Keratinocyte (primary cell): ENCODE results near the gene SLC5A8. TPM values are rescaled to one million over a fixed set of nuclear protein-coding genes. Genes with fewer than 3 reads are reported as not detected.
A peak's percentile ranks its signal among the peaks of the same experiment; 100 is the strongest.

Experiments
- DNase-seq: peaks from one replicate; pipeline ENCODE4 v3.0.0-alpha.2; 2011; ENCODE audit warnings: low read depth, missing footprints, low spot score
- FAIRE-seq: peaks from 2 replicates; lab custom pipeline; 2011; peaks lifted over from hg19 to GRCh38; lab: Jason Lieb, UNC
- H2AFZ ChIP-seq: 2 replicates; pipeline ENCODE4 v1.6.0; 2012; ENCODE audit warnings: low read length, control low read depth, inconsistent platforms; ENCODE audit not compliant: control insufficient read depth
- H3K27ac ChIP-seq: 2 replicates; pipeline ENCODE4 v1.5.1; 2011; ENCODE audit warnings: low read length; ENCODE audit not compliant: control insufficient read depth, insufficient read depth
- H3K27me3 ChIP-seq: 3 replicates; pipeline ENCODE4 v1.6.0; 2011; ENCODE audit warnings: low read length; ENCODE audit not compliant: control insufficient read depth, insufficient read depth; ENCODE audit errors: extremely low read depth
- H3K36me3 ChIP-seq, 2 experiments: 2 replicates in 1 of 2; 3 replicates in 1 of 2; pipeline ENCODE4 v1.5.1; 2011; ENCODE audit warnings: low read length in 2 of 2, mild to moderate bottlenecking in 1 of 2; ENCODE audit not compliant: control insufficient read depth in 2 of 2, insufficient read depth in 2 of 2; ENCODE audit errors: extremely low read depth in 1 of 2
- H3K4me1 ChIP-seq: 3 replicates; pipeline ENCODE4 v1.5.1; 2011; ENCODE audit warnings: low read length; ENCODE audit not compliant: control insufficient read depth, insufficient read depth; ENCODE audit errors: extremely low read depth
- H3K4me2 ChIP-seq: 3 replicates; pipeline ENCODE4 v1.6.0; 2011; ENCODE audit warnings: low read depth, low read length; ENCODE audit not compliant: control insufficient read depth, insufficient read depth; ENCODE audit errors: extremely low read depth
- H3K4me3 ChIP-seq, 3 experiments: fragments of 200-600 bp in 1 of 3; sonication (generic) in 1 of 3; 2 replicates in 2 of 3; 3 replicates in 1 of 3; pipeline ENCODE4 v1.5.1; 2011 to 2016; ENCODE audit warnings: low read length in 3 of 3, mild to moderate bottlenecking in 3 of 3, control low read depth in 2 of 3, inconsistent platforms in 1 of 3, low read depth in 1 of 3, mixed read lengths in 1 of 3, mixed run types in 1 of 3, moderate library complexity in 1 of 3; ENCODE audit not compliant: control insufficient read depth in 2 of 3, insufficient read depth in 2 of 3; ENCODE audit errors: extremely low read depth in 1 of 3
- H3K79me2 ChIP-seq: 2 replicates; pipeline ENCODE4 v1.6.0; 2012; ENCODE audit warnings: low read length; ENCODE audit not compliant: control insufficient read depth, insufficient read depth
- H3K9ac ChIP-seq: 3 replicates; pipeline ENCODE4 v1.6.0; 2011; ENCODE audit warnings: low read length; ENCODE audit not compliant: control insufficient read depth, insufficient read depth; ENCODE audit errors: extremely low read depth
- H3K9me1 ChIP-seq: 3 replicates; pipeline ENCODE4 v1.6.0; 2011; ENCODE audit warnings: low read length; ENCODE audit not compliant: control insufficient read depth, insufficient read depth; ENCODE audit errors: extremely low read depth
- H3K9me3 ChIP-seq: 2 replicates; pipeline ENCODE4 v1.5.1; 2012; ENCODE audit warnings: low read depth, low read length; ENCODE audit not compliant: control insufficient read depth
- H4K20me1 ChIP-seq: 3 replicates; pipeline ENCODE4 v1.6.0; 2011; ENCODE audit warnings: low read length; ENCODE audit not compliant: control insufficient read depth, insufficient read depth; ENCODE audit errors: extremely low read depth
- EZH2 ChIP-seq: IDR thresholded peaks from one replicate; pipeline ENCODE4 v1.6.1; 2012; ENCODE audit warnings: inconsistent platforms, mild to moderate bottlenecking, low read length, moderate library complexity
- dilution Hi-C: fragments of 300-500 bp; cut with MboI; formaldehyde crosslinking; loops from one replicate; pipeline ENCODE4 v1.7.0; 2020; ENCODE audit warnings: low sequenced_read_pairs; ENCODE audit not compliant: extremely low pct_ligation_motif_present
- polyA plus RNA-seq, 5 experiments: library from polyadenylated mRNA; depleted of rRNA in 3 of 5; stranded (reverse) in 3 of 5; stranded (forward) in 1 of 5; unstranded in 1 of 5; fragments of >200 nt; gene quantifications; 1 replicate in 1 of 5; 2 replicates in 3 of 5; 3 replicates in 1 of 5; pipeline versions ENCODE4 v1.2.1 to v1.2.3, GENCODE V29; 2011 to 2012; ENCODE audit warnings: missing spikeins in 2 of 5, low read depth in 1 of 5, low replicate concordance in 1 of 5
- TF ChIP-seq, protein P1 (sequence below), 3 experiments: IDR thresholded peaks in 1 of 3; conservative IDR thresholded peaks in 1 of 3; optimal IDR thresholded peaks in 1 of 3; 2 replicates in 2 of 3; 3 replicates in 1 of 3; pipeline versions ENCODE3 to v1.5.1; 2011; ENCODE audit warnings: low read length in 3 of 3, mild to moderate bottlenecking in 3 of 3, moderate library complexity in 2 of 3, control low read depth in 1 of 3, inconsistent platforms in 1 of 3; ENCODE audit not compliant: insufficient read depth in 2 of 3; ENCODE audit errors: extremely low read depth in 1 of 3

Gene SLC5A8
- polyA plus RNA-seq, 1 donor (not counting 4 experiments of a cell fraction or from before 2014, with no cell fraction given), result not detected

DNA sequence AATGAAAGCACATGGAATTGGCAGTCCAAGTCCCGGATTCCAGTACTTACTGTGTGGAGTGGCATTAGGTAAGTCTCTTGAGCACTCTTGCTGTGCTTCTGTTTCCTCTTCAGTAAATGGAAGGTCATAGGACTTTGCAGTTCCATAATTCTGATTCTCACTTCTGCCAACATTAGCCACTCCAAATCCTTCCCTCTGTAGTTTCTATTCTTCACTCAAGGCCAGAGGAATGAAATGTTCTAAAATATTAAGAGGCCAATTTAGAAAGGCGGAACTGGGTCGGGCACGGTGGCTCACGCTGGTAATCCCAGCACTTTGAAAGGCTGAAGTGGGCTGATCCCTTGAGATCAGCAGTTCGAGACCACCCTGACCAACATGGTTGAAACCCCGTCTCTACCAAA is 19.8 kb upstream of the SLC5A8 start:
- no peak overlapping the region for H2AFZ ChIP-seq
- no peak overlapping the region for H3K4me2 ChIP-seq

DNA sequence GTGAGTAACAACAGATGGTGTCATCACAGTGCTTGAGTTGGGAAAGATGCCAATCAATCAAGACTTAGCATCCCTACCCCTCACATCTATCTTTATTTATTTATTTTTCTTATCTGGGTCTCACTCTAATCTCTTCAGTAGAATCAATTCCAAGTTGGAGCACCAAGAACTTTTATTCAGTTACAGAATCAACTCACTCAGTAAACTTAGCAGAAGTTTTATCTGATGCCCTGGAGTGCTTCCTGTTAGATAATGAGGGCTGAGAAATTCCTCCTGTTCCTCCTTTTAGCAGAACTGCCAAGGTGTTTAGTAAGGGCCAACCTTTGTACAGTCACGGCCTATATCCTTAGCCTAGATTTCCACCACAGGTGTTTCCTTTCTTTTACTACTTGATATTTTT is 11.3 kb upstream of the SLC5A8 start:
- Histone ChIP-seq H3K9me3 (no peaks in the 10 kb centered on the region), H3K4me1 (no peaks in the 10 kb centered on the region), H3K79me2 (no peaks in the 10 kb centered on the region), H3K9me1 (no peaks in the 10 kb centered on the region), H3K27me3 (no peaks in the 10 kb centered on the region), H4K20me1 (no peaks in the 10 kb centered on the region), H3K36me3 (no peaks in the 10 kb centered on the region), H3K4me3 (no peak overlapping the region), H3K27ac (no peak overlapping the region), H3K4me2 (no peak overlapping the region), H2AFZ (no peak overlapping the region), H3K9ac (no peak overlapping the region)
- FAIRE-seq (no peak), DNase-seq (no peak)
- dilution Hi-C loops, result no loop called here
- TF ChIP-seq EZH2, result no peak

More for the DNA sequence above, 19.8 kb upstream of the SLC5A8 start:
- no peaks in the 10 kb centered on the region for H3K9me1 ChIP-seq
- FAIRE-seq (no peak), DNase-seq (no peak)
- no peaks in the 10 kb centered on the region for H3K27me3 ChIP-seq
- dilution Hi-C loops, result no loop called here
- H3K27ac ChIP-seq, result peak overlapping the region; percentile 58
- H3K4me3 ChIP-seq, result no peak overlapping the region
- no peaks in the 10 kb centered on the region for H3K79me2 ChIP-seq
- peak overlapping the region; percentile 14 for H3K9ac ChIP-seq
- no peaks in the 10 kb centered on the region for H3K36me3 ChIP-seq
- TF ChIP-seq, protein P1, sequence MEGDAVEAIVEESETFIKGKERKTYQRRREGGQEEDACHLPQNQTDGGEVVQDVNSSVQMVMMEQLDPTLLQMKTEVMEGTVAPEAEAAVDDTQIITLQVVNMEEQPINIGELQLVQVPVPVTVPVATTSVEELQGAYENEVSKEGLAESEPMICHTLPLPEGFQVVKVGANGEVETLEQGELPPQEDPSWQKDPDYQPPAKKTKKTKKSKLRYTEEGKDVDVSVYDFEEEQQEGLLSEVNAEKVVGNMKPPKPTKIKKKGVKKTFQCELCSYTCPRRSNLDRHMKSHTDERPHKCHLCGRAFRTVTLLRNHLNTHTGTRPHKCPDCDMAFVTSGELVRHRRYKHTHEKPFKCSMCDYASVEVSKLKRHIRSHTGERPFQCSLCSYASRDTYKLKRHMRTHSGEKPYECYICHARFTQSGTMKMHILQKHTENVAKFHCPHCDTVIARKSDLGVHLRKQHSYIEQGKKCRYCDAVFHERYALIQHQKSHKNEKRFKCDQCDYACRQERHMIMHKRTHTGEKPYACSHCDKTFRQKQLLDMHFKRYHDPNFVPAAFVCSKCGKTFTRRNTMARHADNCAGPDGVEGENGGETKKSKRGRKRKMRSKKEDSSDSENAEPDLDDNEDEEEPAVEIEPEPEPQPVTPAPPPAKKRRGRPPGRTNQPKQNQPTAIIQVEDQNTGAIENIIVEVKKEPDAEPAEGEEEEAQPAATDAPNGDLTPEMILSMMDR (optimal IDR thresholded peaks at IDR 0.05 in 1 of 3, IDR thresholded peaks at IDR 0.05 in 1 of 3, conservative IDR thresholded peaks at IDR 0.05 in 1 of 3; ENCODE audit: extremely low read depth in 1 of 3, insufficient read depth in 2 of 3, low read length in 3 of 3), result no peak
- no peak for TF ChIP-seq EZH2
- no peaks in the 10 kb centered on the region for H3K9me3 ChIP-seq
- H4K20me1 ChIP-seq, result no peaks in the 10 kb centered on the region
- peaks cover 13% of the 10 kb centered on the region for H3K4me1 ChIP-seq

DNA sequence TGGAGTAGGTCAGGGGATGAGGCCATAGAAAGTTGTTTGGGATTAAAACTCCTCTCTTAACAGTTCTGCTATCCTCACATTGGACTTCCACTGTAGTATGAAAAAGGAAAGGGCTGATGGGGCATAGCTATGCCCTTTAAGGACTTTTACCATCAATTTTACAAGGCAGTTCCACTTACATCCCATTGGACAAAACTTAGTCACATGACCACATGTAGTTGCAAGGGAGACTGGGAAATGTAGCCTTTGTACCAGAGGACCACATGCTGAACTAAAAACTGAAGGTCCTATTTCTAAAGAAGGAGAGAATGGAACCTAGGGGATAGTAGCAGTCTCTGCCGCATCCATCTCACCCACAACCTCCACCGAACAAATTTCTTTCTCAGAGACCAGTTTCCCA is 6.8 kb upstream of the SLC5A8 start:
- no peak for TF ChIP-seq EZH2
- TF ChIP-seq, protein P1 (optimal IDR thresholded peaks at IDR 0.05 in 1 of 3, IDR thresholded peaks at IDR 0.05 in 1 of 3, conservative IDR thresholded peaks at IDR 0.05 in 1 of 3; ENCODE audit: extremely low read depth in 1 of 3, insufficient read depth in 2 of 3, low read length in 3 of 3), result no peak
- no peak overlapping the region for H2AFZ ChIP-seq
- H3K9me3 ChIP-seq, result no peaks in the 10 kb centered on the region
- no peak for FAIRE-seq
- H3K4me3 ChIP-seq, result no peak overlapping the region
- no peaks in the 10 kb centered on the region for H4K20me1 ChIP-seq
- no peak overlapping the region for H3K27ac ChIP-seq
- no peak overlapping the region for H3K9ac ChIP-seq
- H3K4me2 ChIP-seq, result no peak overlapping the region
- no peaks in the 10 kb centered on the region for H3K79me2 ChIP-seq
- H3K36me3 ChIP-seq, result no peaks in the 10 kb centered on the region
- no peaks in the 10 kb centered on the region for H3K27me3 ChIP-seq
- no peak for DNase-seq
- dilution Hi-C loops, result no loop called here
- H3K4me1 ChIP-seq, result no peaks in the 10 kb centered on the region
- H3K9me1 ChIP-seq, result no peaks in the 10 kb centered on the region
